Chondrocyte (in vitro differentiated cells): ENCODE results near the gene RPP25L. TPM values are rescaled to one million over a fixed set of nuclear protein-coding genes. Genes with fewer than 3 reads are reported as not detected.

Experiments used
- DNase-seq: peaks from one replicate; pipeline ENCODE4 v3.0.0; 2021; ENCODE audit warnings: mixed read lengths, low spot score
- H3K27ac Mint-ChIP-seq: one replicate; pipeline ENCODE4 v1.8.0; 2021; ENCODE audit warnings: mild to moderate bottlenecking, moderate library complexity, mixed read lengths; ENCODE audit not compliant: unreplicated experiment
- H3K27me3 Mint-ChIP-seq: 2 replicates; pipeline ENCODE4 v1.8.0; 2021; ENCODE audit warnings: low read depth, mixed read lengths
- H3K36me3 Mint-ChIP-seq: 2 replicates; pipeline ENCODE4 v1.8.0; 2021; ENCODE audit warnings: low read depth, mixed read lengths
- H3K4me1 Mint-ChIP-seq: 2 replicates; pipeline ENCODE4 v1.8.0; 2021; ENCODE audit warnings: low read depth, mild to moderate bottlenecking, mixed read lengths
- H3K4me3 Mint-ChIP-seq: one replicate; pipeline ENCODE4 v1.8.0; 2021; ENCODE audit warnings: mild to moderate bottlenecking, moderate library complexity, mixed read lengths; ENCODE audit not compliant: unreplicated experiment
- H3K9me3 Mint-ChIP-seq: 2 replicates; pipeline ENCODE4 v1.8.0; 2021; ENCODE audit warnings: low read depth, mixed read lengths
- CTCF ChIP-seq: fragments of 200-600 bp; sonication (generic); IDR thresholded peaks from 2 replicates; pipeline ENCODE4 v1.5.0; 2021; ENCODE audit warnings: antibody characterized with exemption, mild to moderate bottlenecking, moderate library complexity
- total RNA-seq: library from RNA; stranded (reverse); gene quantifications from 3 replicates; pipeline ENCODE4 v1.2.1, GENCODE V29; 2021

RPP25L gene
- total RNA-seq, 1 donor from 2014 or later, result 11.0 TPM

- TF ChIP-seq CTCF, result no peak
- H3K27ac Mint-ChIP-seq, result no peak overlapping the region
- H3K27me3 Mint-ChIP-seq, result peaks cover 71% of the 10 kb centered on the region
- H3K4me1 Mint-ChIP-seq, result peaks cover 16% of the 10 kb centered on the region
- H3K4me3 Mint-ChIP-seq, result peak overlapping the region; percentile 65
- no peaks in the 10 kb centered on the region for H3K36me3 Mint-ChIP-seq
- no peak for DNase-seq
- no peaks in the 10 kb centered on the region for H3K9me3 Mint-ChIP-seq
These were observed 22.9 kb downstream of the RPP25L start for GRCh38 chr9:34588671-34589635.

- H3K4me1 Mint-ChIP-seq, result peaks cover 16% of the 10 kb centered on the region
- H3K36me3 Mint-ChIP-seq, result no peaks in the 10 kb centered on the region
- no peak overlapping the region for H3K27ac Mint-ChIP-seq
- TF ChIP-seq CTCF, result no peak
- H3K4me3 Mint-ChIP-seq, result no peak overlapping the region
- DNase-seq, result no peak
- H3K27me3 Mint-ChIP-seq, result peaks cover 66% of the 10 kb centered on the region
- no peaks in the 10 kb centered on the region for H3K9me3 Mint-ChIP-seq
These were observed 24.6 kb downstream of the RPP25L start for GRCh38 chr9:34587271-34587670.

- H3K4me3 Mint-ChIP-seq, result no peak overlapping the region
- DNase-seq, result no peak
- H3K9me3 Mint-ChIP-seq, result no peaks in the 10 kb centered on the region
- peaks cover 64% of the 10 kb centered on the region for H3K27me3 Mint-ChIP-seq
- H3K36me3 Mint-ChIP-seq, result no peaks in the 10 kb centered on the region
- no peak overlapping the region for H3K27ac Mint-ChIP-seq
- H3K4me1 Mint-ChIP-seq, result peaks cover 16% of the 10 kb centered on the region
- TF ChIP-seq CTCF, result no peak
These were observed 25.8 kb downstream of the RPP25L start for GRCh38 chr9:34585946-34586669.

- H3K36me3 Mint-ChIP-seq, result no peaks in the 10 kb centered on the region
- peaks cover 10% of the 10 kb centered on the region for H3K4me1 Mint-ChIP-seq
- no peak for TF ChIP-seq CTCF
- H3K9me3 Mint-ChIP-seq, result no peaks in the 10 kb centered on the region
- no peak overlapping the region for H3K4me3 Mint-ChIP-seq
- H3K27me3 Mint-ChIP-seq, result peaks cover 73% of the 10 kb centered on the region
- no peak overlapping the region for H3K27ac Mint-ChIP-seq
- DNase-seq, result no peak
These were observed 26.9 kb downstream of the RPP25L start for GRCh38 chr9:34584970-34585369.

GRCh38 chr9:34582787-34583186 lies 29.1 kb downstream of the RPP25L start:
- no peaks in the 10 kb centered on the region for H3K4me1 Mint-ChIP-seq
- no peak for TF ChIP-seq CTCF
- no peaks in the 10 kb centered on the region for H3K9me3 Mint-ChIP-seq
- H3K36me3 Mint-ChIP-seq, result no peaks in the 10 kb centered on the region
- no peak overlapping the region for H3K27ac Mint-ChIP-seq
- no peak for DNase-seq
- peaks cover 67% of the 10 kb centered on the region for H3K27me3 Mint-ChIP-seq
- no peak overlapping the region for H3K4me3 Mint-ChIP-seq
